OCI-LY7 (cell line): ENCODE data around the gene PICALM.

Experiments used
- EZH2phosphoT487 ChIP-seq: fragments of 200-600 bp; sonication (generic); IDR thresholded peaks from 2 replicates; pipeline ENCODE4 v1.6.1; 2018; ENCODE audit warnings: low read depth, borderline replicate concordance, mild to moderate bottlenecking, mixed run types, antibody characterized with exemption, low read length, moderate library complexity, mixed read lengths
- TF ChIP-seq, protein P1 (sequence below): fragments of 200-600 bp; sonication (generic); conservative IDR thresholded peaks from 2 replicates; pipeline ENCODE4 v1.5.1; 2014; ENCODE audit warnings: mild to moderate bottlenecking, antibody characterized with exemption, low read length, moderate library complexity, mixed read lengths

DNA sequence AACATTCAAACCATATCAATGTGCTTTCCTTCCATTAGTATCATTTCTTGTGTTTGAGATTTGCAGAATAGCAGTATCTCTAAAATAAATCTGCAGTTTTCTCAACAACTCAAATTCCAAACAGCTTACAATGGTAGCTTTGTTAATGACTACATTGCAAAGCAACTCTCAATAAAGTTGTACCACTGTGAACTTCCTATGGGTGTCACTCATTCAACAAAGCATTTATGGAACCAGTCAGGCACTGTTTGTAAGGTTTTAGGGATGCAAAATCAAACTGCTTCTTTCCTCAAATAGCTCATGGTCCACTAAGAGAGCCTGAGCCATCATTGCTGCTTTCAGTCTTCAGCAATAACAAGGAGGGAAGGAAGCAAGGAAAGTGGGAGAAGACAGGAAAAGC lies 122.7 kb downstream of the PICALM start:
- TF ChIP-seq, protein P1, sequence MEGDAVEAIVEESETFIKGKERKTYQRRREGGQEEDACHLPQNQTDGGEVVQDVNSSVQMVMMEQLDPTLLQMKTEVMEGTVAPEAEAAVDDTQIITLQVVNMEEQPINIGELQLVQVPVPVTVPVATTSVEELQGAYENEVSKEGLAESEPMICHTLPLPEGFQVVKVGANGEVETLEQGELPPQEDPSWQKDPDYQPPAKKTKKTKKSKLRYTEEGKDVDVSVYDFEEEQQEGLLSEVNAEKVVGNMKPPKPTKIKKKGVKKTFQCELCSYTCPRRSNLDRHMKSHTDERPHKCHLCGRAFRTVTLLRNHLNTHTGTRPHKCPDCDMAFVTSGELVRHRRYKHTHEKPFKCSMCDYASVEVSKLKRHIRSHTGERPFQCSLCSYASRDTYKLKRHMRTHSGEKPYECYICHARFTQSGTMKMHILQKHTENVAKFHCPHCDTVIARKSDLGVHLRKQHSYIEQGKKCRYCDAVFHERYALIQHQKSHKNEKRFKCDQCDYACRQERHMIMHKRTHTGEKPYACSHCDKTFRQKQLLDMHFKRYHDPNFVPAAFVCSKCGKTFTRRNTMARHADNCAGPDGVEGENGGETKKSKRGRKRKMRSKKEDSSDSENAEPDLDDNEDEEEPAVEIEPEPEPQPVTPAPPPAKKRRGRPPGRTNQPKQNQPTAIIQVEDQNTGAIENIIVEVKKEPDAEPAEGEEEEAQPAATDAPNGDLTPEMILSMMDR: no peak
- no peak for TF ChIP-seq EZH2phosphoT487
